ENCODE results near the gene CLCF1. TPM values are rescaled to one million over a fixed set of nuclear protein-coding genes. Genes with fewer than 3 reads are reported as not detected.
A peak's percentile ranks its signal among the peaks of the same experiment; 100 is the strongest.

Gene CLCF1
- total and polyA plus RNA-seq, 2 donors from 2014 or later = 5.7 to 15.8 TPM

DNA sequence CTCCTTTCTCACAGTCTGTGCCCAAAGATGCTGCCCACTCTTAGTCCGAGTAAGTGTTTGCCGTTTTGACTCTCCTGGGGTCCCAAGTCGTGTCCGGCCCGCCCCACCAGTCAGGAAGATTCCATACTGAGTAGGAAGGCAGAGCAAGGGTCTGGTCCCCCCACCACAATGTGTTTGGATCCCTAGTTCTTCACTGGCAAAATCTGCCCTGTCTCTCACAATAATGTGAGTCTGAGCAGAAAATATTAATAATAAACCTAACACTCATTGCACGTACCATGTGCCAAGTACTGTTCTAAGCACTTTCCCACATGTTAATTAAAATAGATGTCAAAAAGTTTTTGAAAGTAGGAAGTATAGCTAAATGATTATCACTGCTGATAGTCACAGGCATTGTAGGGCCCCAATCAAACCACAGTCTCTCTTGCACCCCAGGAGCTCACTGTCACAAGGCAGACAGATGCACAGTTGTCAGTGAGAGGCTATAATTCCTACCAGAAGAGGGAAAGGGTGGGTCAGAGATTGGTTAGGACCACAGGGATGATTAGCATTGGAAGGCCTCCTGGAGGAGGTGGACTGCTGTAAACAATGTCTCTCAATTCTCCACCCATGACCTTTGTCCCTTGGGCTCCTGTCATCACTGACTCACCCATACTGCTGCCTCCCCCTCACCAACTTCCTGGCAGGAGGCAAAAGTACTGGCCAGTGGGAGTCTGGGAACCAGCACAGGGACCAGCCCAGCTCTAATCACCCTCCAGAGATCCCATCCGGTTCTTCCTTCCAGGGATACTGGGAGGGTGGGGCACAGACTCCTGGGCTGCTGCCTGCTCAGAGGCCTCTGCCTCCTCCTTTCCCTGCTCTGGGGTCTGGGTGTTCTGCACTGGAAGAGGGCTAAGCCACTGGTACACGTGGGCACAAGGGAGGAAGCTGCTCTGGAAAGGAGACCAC, 19.0 kb downstream of the CLCF1 start:
- DNase-seq (peak in 3 of 5 donors; percentile 63 to 90 (median 68)), FAIRE-seq (no peak)
- Histone ChIP-seq H3K36me3 (ENCODE audit: control insufficient read depth in 2 of 3, insufficient read depth in 3 of 3, low read length in 3 of 3) (no peaks in the 10 kb centered on the region), H3K4me1 (ENCODE audit: control insufficient read depth in 2 of 3, insufficient read depth in 2 of 3, low read depth in 1 of 3, low read length in 3 of 3) (peaks cover 2 to 47% (median 33%) of the 10 kb centered on the region in 3 donors), H3K27ac (ENCODE audit: low read depth in 2 of 2, low read length in 2 of 2) (peak overlapping the region; percentile 99 to 100), H3K9ac (ENCODE audit: low read length in 3 of 3) (peak overlapping the region in 2 of 3 donors; percentile 57 to 96), H3K27me3 (ENCODE audit: control insufficient read depth, insufficient read depth, low read length) (no peaks in the 10 kb centered on the region), H3K4me3 (ENCODE audit: low read length in 3 of 3) (peak overlapping the region in 2 of 3 donors; percentile 62 to 88), H3K9me3 (ENCODE audit: control insufficient read depth in 2 of 3, insufficient read depth in 1 of 3, low read length in 3 of 3) (no peaks in the 10 kb centered on the region)
- no peak for TF ChIP-seq CTCF (IDR thresholded peaks at IDR 0.05; ENCODE audit: borderline replicate concordance, extremely low read depth, insufficient read depth)
- intact Hi-C loops (cut with DNase I) = no loop called here

- Histone ChIP-seq H3K27me3 (ENCODE audit: control insufficient read depth, insufficient read depth, low read length) (no peaks in the 10 kb centered on the region), H3K27ac (ENCODE audit: low read depth in 2 of 2, low read length in 2 of 2) (peak within 1 kb of the TSS; percentile 99 to 100), H3K4me1 (ENCODE audit: control insufficient read depth in 2 of 3, insufficient read depth in 2 of 3, low read depth in 1 of 3, low read length in 3 of 3) (peaks cover 2 to 47% (median 33%) of the 10 kb centered on the region in 3 donors), H3K9me3 (ENCODE audit: control insufficient read depth in 2 of 3, insufficient read depth in 1 of 3, low read length in 3 of 3) (no peaks in the 10 kb centered on the region), H3K36me3 (ENCODE audit: control insufficient read depth in 2 of 3, insufficient read depth in 3 of 3, low read length in 3 of 3) (no peaks in the 10 kb centered on the region), H3K9ac (ENCODE audit: low read length in 3 of 3) (peak within 1 kb of the TSS; percentile 77 to 96 (median 95)), H3K4me3 (ENCODE audit: low read length in 3 of 3) (peak within 1 kb of the TSS; percentile 66 to 88 (median 81))
- FAIRE-seq = no peak
- no peak for TF ChIP-seq CTCF (IDR thresholded peaks at IDR 0.05; ENCODE audit: borderline replicate concordance, extremely low read depth, insufficient read depth)
- peak; percentile 96 to 99 (median 97) for DNase-seq
- intact Hi-C loops (cut with DNase I) = no loop called here
Measured at GRCh38 chr11:67353317-67354074, 19.9 kb downstream of the CLCF1 start, which contains the start of gene POLD4. POLD4 (minus strand) TSS chr11:67353546; CDS start chr11:67353399, 147 bp downstream.

- H3K9me3 ChIP-seq (ENCODE audit: control insufficient read depth in 2 of 3, insufficient read depth in 1 of 3, low read length in 3 of 3) = no peaks in the 10 kb centered on the region
- H3K27me3 ChIP-seq (ENCODE audit: control insufficient read depth, insufficient read depth, low read length) = no peaks in the 10 kb centered on the region
- DNase-seq (peak in 1 of 5 donors; percentile 90), FAIRE-seq (no peak)
- H3K4me3 ChIP-seq (ENCODE audit: low read length in 3 of 3) = peak overlapping the region; percentile 66 to 88 (median 81)
- no peak for TF ChIP-seq CTCF (IDR thresholded peaks at IDR 0.05; ENCODE audit: borderline replicate concordance, extremely low read depth, insufficient read depth)
- peaks cover 2 to 47% (median 33%) of the 10 kb centered on the region in 3 donors for H3K4me1 ChIP-seq (ENCODE audit: control insufficient read depth in 2 of 3, insufficient read depth in 2 of 3, low read depth in 1 of 3, low read length in 3 of 3)
- peak overlapping the region; percentile 77 to 96 (median 95) for H3K9ac ChIP-seq (ENCODE audit: low read length in 3 of 3)
- intact Hi-C loops (cut with DNase I) = no loop called here
- H3K36me3 ChIP-seq (ENCODE audit: control insufficient read depth in 2 of 3, insufficient read depth in 3 of 3, low read length in 3 of 3) = no peaks in the 10 kb centered on the region
- H3K27ac ChIP-seq (ENCODE audit: low read depth in 2 of 2, low read length in 2 of 2) = peak overlapping the region; percentile 99 to 100
Measured at GRCh38 chr11:67352546-67353316, 20.7 kb downstream of the CLCF1 start.
